Neural cell (in vitro differentiated cells): ENCODE measurements around the gene JAG2.

ENCODE experiments used
- CTCF ChIP-seq: fragments of 450-650 bp; IDR thresholded peaks from 2 replicates; pipeline ENCODE4 v1.5.1; 2014; ENCODE audit warnings: antibody characterized with exemption, mild to moderate bottlenecking, moderate library complexity; ENCODE audit not compliant: poor library complexity, severe bottlenecking
- EP300 ChIP-seq: fragments of 450-650 bp; conservative IDR thresholded peaks from 2 replicates; pipeline ENCODE4 v1.6.1; 2014; ENCODE audit warnings: antibody characterized with exemption, mild to moderate bottlenecking, moderate library complexity; ENCODE audit not compliant: poor library complexity, severe bottlenecking
- EZH2 ChIP-seq: fragments of 200-600, 300-800 bp; shearing (Covaris generic), sonication (generic); IDR thresholded peaks from 2 replicates; pipeline ENCODE4 v1.6.1; 2014; ENCODE audit warnings: antibody characterized with exemption, low read length, borderline replicate concordance, mild to moderate bottlenecking; ENCODE audit not compliant: insufficient read depth, poor library complexity, severe bottlenecking
- POLR2AphosphoS5 ChIP-seq: IDR thresholded peaks from 2 replicates; pipeline ENCODE4 v1.6.1; 2012
- RAD21 ChIP-seq: fragments of 450-650 bp; conservative IDR thresholded peaks from 2 replicates; pipeline ENCODE4 v1.6.1; 2014; ENCODE audit warnings: antibody characterized with exemption, mild to moderate bottlenecking, moderate library complexity
- REST ChIP-seq: IDR thresholded peaks from 2 replicates; pipeline ENCODE4 v1.6.1; 2012; ENCODE audit warnings: borderline replicate concordance
- TAF1 ChIP-seq: IDR thresholded peaks from 2 replicates; pipeline ENCODE4 v1.6.1; 2012; ENCODE audit warnings: low read depth

DNA sequence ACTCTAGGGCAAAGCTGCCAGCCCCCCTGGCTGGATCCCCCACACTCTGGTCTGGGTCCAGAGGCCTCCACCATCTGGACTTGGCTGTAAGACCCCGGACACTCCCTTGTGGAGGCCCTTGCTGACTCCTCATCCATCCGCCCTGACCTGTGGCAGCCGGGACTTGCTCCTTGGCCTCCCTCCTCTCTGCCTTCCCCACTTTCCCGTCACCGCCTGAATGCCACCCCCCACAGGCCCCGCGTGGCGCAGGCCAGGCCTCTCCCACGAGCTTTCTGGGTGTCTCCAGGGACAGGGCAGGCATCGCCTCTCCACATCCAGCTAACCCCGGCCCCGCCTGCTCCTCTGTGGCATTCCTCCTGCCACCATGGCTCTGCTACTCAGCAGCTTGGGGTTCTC is 14.1 kb downstream of the JAG2 start:
- TF ChIP-seq CTCF (no peak), POLR2AphosphoS5 (no peak), TAF1 (no peak), EZH2 (no peak), EP300 (no peak), REST (no peak), RAD21 (no peak)
